GM19467 (cell line): ENCODE results near the gene MAPKAP1.

Experiments
- ATAC-seq: cut with Tn5 transposase; IDR thresholded peaks from one replicate; pipeline ENCODE4 v1.9.1; 2021; ENCODE audit warnings: mild to moderate bottlenecking, moderate library complexity; ENCODE audit not compliant: unreplicated experiment

Gene MAPKAP1

GRCh38 chr9:125517577-125517976, 189.4 kb downstream of the MAPKAP1 start:
- no peak for ATAC-seq

DNA sequence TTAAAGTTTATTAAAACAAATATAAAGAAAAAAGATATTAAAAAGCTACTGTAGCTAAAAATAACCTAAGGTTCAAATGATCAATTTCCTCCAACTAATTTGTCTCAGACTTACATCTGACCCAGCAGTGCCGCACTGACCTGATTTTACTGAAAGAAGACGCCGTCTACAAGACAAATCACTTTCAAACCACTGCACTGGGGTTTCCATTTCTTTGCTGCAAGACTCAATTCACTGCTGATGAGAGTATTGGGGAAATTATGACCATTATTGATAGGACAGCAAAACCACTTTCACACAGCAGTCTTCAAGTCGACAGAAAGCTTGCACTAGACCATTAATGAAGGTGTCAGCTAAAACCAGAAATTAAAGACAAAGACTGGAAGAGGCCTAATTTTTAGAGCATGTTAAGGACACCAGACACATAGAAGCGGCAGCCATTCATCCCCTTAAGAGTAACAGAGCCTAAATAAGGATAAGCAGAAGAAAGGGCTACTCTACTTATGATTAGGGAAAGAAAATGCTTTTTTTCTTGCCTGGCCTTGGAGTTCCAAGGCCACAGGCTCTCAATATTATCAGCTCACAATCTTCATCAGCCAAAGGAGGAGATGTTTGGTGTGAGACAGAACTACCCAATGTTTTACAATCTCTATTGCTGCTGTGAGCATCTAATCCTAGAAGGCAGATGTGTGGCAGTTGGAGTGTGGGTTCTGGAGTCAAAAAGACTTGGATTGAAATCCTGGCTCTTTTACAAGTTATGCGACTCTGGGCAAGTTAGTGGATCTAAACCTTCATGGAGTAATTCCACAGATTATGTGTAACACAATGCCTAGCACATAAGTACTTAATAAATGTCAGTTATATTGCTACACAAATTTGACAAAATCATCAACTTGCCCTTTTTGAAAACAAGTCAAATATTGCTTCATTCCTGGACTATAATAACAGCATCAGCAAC, 190.7 kb downstream of the MAPKAP1 start:
- ATAC-seq, result no peak

GRCh38 chr9:125515281-125515680, 191.7 kb downstream of the MAPKAP1 start:
- ATAC-seq, result no peak

- no peak for ATAC-seq
Observed at GRCh38 chr9:125514468-125514867, 192.5 kb downstream of the MAPKAP1 start.

- ATAC-seq, result peak; percentile 74
Observed at GRCh38 chr9:125513668-125514413, 193.2 kb downstream of the MAPKAP1 start.

GRCh38 chr9:125513303-125513667, 193.7 kb downstream of the MAPKAP1 start:
- no peak for ATAC-seq

DNA sequence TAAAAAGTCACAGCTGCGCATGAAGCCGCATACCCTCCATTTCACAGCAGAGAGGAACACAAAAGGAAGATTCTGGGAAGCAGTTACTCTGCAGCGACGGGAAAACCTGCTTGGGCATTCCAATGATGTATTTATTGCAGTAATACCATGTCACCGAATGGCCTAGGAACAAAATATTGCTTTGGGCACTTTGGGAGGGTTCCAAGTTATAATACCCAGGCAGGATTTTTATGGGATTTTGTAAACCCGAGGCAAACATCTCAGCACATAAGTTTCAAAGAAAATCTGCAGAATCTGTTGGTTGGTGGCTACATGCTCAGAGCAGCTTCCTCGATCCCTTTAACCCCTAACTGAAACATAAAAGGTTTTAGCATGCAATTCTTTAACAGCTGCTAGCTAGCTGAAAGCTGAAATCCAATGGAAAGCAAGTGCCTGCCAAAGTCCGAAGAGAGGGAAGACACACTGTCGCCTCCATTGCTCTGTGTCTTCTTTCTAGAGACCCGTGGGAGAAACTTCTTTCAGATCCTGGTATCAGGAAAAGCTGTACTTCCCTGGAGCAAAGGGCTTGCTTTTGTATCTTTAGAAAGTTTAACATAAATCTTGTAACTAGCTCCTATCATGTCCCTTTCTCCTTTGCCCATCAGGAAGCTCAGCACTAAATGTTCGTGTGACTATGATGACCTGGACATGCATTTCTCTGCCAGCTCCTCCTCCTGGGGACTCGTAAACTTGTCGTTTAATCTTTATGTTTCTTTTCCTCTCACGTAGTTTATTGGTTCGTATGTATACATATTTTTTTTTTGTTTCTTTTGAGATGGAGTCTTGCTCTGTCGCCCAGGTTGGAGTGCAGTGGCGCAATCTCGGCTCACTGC, 195.0 kb downstream of the MAPKAP1 start:
- no peak for ATAC-seq

DNA sequence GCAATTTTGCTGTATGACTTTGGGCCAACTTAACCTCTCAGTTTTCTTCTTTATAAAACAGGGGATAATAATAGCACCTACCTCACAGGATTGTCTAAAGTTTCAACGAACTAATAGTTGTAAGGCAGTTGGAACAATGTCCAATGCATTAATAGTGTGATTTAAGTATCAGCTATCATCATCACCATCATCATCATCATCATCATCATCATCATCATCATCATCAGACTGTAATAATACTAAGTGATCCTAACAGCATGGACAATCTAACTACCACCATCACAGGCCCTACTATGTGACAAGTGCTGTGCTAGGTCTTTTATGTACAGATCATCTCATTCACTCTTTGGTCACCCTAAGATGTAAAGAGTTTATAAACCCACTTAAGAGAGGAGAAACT, 196.0 kb downstream of the MAPKAP1 start:
- ATAC-seq, result no peak

DNA sequence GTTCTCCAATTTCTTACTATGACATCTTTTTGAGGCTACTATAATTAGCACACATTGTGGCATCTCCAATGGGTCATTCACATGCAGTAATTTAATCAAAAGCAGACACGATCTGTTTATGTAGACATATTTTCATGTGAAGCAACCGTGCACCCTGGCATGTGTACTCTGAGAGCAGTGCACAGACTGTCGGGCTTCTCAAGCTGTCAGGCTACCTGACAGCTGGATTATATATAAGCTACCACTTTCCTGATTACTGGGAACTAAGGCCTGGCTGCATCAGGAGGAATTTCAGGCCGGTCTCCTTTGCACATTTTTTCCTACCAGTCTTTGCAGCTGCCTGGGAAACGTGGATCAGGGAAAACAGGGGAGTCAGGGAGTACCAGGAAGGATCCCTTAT, 197.5 kb downstream of the MAPKAP1 start:
- no peak for ATAC-seq

DNA sequence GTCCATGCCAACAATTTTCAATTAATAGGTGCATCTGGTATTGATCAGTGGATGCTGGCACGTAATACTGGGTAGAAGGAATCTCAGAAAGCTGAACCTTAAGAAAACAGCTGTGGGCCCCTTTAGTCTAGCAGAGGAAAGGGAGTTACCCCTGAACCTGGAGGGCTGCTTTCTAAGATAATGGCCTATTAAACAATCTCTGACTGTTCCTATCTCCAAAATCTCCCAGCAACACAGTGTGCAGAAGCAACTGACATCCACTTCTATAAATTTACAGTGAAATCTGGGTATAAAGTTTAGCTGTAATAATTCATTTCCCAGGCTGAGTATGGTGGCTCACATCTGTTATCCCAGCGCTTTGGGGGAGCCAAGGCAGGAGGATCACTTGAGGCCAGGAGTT, 198.8 kb downstream of the MAPKAP1 start:
- no peak for ATAC-seq

- ATAC-seq, result no peak
Observed at GRCh38 chr9:125507226-125507625, 199.8 kb downstream of the MAPKAP1 start.

GRCh38 chr9:125505988-125506438, 201.0 kb downstream of the MAPKAP1 start:
- no peak for ATAC-seq

GRCh38 chr9:125504616-125505015, 202.4 kb downstream of the MAPKAP1 start:
- ATAC-seq, result no peak

DNA sequence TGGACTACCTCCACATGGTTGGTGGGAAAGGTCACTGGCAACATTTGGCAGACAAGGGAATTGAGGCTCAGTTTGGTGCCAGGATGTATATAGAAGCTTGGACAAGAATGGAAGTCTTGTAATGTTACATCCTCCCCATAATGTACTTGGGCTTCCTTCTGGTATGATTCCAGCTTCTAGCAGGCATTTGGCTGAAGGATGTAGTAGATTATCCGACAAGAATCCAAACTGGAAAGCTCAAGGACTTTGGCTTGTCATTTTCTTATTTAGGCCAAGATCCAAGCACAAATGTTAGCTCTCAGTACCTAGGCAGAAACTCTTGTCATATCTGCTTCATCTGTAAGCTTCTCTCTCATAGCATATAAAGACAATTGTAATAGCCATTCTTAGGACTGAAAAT, 209.1 kb downstream of the MAPKAP1 start:
- no peak for ATAC-seq

DNA sequence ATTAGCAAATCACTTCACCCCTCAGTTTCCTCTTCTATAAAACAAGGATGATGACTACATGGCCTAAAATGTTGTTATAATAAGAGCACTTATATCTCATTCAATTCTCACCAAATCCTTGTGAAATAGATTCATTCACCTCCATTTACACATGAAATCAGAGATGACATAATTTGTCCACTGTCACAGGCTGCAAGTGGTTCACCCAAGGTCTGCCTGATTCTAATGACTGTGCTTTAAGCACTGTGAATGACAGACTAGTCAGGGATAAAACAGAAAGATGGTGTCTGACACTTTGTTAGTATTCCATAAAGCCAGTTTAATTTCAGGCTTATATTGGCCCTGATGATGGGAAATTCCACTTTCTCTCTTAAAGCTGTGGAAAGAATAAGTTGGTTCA, 209.5 kb downstream of the MAPKAP1 start:
- ATAC-seq, result no peak

DNA sequence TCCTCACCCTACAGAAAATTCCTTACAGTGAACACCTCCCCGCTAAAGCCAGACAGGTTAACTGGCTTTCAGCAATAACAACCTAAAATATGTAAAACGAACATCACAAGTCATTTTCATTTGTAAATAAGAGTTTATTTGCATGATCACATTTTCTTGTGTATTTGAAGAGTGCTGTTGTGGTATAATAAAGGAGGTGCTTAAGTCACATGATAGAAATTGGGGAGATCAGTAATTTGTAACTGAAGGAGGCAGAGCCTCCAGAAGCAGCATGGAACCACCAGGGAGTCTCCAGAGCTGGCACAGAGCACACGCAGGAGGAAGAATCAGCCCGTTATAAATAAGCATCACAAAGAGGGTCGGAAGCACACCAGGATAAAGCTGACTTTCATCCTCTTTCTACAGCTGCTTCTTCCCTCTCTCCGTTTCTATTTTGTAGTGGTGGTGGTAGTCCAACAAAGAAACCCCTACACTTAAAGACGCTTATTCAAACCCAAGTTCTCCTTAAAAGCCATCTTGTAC, 210.6 kb downstream of the MAPKAP1 start:
- no peak for ATAC-seq

DNA sequence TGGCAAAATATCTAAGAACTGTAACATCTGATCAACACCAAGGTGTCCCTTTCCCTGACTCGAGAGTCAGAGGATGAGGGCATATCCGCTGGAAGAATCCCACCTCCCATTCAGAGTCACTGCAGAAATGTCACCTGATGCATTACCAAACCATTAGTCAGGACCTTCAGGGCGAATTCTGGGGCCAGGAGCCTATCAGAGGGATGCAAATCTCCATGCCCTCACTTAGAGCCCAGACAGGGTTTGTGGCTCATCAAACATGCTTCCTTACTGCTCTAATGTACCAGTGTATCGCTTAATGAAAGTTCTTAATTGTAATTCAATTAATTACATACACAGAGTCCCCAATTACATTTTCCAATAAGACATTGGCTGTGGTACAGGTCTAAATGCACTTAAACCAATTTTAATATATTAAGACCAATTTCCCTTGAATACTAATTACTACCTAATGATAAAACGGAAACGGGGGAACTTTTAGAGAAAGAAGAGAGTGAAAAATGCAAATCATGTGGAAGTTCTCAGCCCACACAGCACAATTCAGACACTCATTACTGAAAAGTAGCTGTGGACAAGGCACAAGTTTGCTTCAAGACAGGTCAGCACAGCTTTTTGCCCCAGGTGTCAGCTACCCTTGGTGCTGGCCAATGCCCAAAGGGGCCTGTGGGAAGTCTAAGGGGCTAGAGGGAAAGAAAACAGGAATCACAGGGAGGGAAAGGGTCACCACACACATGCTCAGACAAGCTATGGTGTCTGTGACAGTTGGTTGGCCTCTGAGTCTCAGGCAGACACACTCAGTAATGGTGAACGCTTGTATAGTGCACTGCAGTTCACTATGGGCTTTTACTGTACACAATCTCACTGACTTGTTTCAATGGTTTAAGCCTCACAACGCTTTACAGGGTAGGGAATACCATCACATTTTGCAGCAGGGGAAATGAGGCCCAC, 211.6 kb downstream of the MAPKAP1 start:
- ATAC-seq, result no peak

- ATAC-seq, result no peak
Observed at GRCh38 chr9:125494653-125494915, 212.4 kb downstream of the MAPKAP1 start.

DNA sequence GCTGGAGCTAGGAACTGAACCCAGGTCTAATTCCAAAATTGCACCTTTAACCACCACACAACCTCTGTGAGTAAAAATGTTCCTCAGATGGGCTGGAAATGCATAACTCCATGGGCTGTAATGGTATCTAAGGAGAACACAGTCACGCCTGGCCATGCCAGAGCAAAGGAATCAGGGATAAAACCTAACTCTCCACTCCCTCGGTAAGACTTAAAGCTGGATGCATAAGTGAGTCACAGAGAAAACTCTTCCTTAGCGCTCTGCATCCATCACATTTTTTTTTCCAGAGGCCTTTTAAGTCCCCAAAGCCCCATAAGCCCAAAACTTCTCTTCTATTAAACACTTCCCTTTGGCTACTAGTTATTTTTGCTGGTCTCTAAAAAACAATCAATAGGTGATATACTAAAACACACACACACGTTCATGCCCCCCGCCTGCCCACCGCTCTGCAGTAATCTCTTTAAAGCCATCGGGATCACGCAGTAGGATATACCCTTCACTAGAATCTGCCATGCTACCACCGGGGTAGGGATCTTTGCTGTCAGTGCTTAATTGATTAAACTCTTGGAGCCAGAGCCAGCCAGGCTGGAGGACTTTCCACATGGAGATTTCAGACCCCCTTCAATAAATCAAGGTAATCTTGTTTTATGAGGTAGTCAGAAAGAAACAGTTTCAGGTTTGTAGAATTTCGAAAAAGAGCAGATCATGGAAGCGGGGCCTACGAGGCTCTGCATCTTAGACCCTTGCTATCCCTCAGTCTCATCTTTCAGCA, 212.9 kb downstream of the MAPKAP1 start:
- no peak for ATAC-seq
